H9 (cell line): ENCODE data around the gene ZNF200. TPM values are rescaled to one million over a fixed set of nuclear protein-coding genes. Genes with fewer than 3 reads are reported as not detected.
A peak's percentile ranks its signal among the peaks of the same experiment; 100 is the strongest.

Experiments used
- DNase-seq: peaks from one replicate; pipeline ENCODE4 v3.0.0-alpha.2; 2017
- H2AFZ ChIP-seq: one replicate; pipeline ENCODE4 v1.6.1; 2013; ENCODE audit warnings: mild to moderate bottlenecking, low read length, control low read depth, moderate library complexity
- H2AK5ac ChIP-seq: 2 replicates; pipeline ENCODE4 v1.6.1; 2013; ENCODE audit warnings: low read length, control low read depth, mixed read lengths; ENCODE audit not compliant: insufficient read length
- H2BK120ac ChIP-seq: one replicate; pipeline ENCODE4 v1.6.1; 2013; ENCODE audit warnings: low read depth, mild to moderate bottlenecking, low read length, control low read depth, inconsistent platforms; ENCODE audit not compliant: poor library complexity, severe bottlenecking
- H2BK12ac ChIP-seq: 2 replicates; pipeline ENCODE4 v1.6.1; 2013; ENCODE audit warnings: low read length, control low read depth, mixed read lengths, low read depth; ENCODE audit not compliant: insufficient read length
- H2BK15ac ChIP-seq: 2 replicates; pipeline ENCODE4 v1.6.1; 2013; ENCODE audit warnings: low read depth, low read length, control low read depth
- H2BK20ac ChIP-seq: one replicate; pipeline ENCODE4 v1.6.1; 2013; ENCODE audit warnings: low read depth, mild to moderate bottlenecking, low read length, control low read depth, inconsistent platforms; ENCODE audit not compliant: poor library complexity, severe bottlenecking
- H2BK5ac ChIP-seq: 2 replicates; pipeline ENCODE4 v1.6.1; 2013; ENCODE audit warnings: low read length, control low read depth, mixed read lengths; ENCODE audit not compliant: insufficient read length
- H3K14ac ChIP-seq: 2 replicates; pipeline ENCODE4 v1.6.1; 2013; ENCODE audit warnings: low read length, control low read depth; ENCODE audit not compliant: insufficient read depth
- H3K18ac ChIP-seq: 2 replicates; pipeline ENCODE4 v1.6.1; 2013; ENCODE audit warnings: low read depth, mild to moderate bottlenecking, mixed read lengths, low read length, control low read depth; ENCODE audit not compliant: insufficient read length
- H3K23ac ChIP-seq: 2 replicates; pipeline ENCODE4 v1.6.1; 2013; ENCODE audit warnings: low read length, control low read depth, mixed read lengths, low read depth; ENCODE audit not compliant: insufficient read length
- H3K23me2 ChIP-seq: 2 replicates; pipeline ENCODE4 v1.6.1; 2013; ENCODE audit warnings: low read depth, mild to moderate bottlenecking, mixed read lengths, low read length, control low read depth; ENCODE audit not compliant: insufficient read length, poor library complexity, severe bottlenecking
- H3K27ac ChIP-seq: 2 replicates; pipeline ENCODE4 v1.5.1; 2013; ENCODE audit warnings: low read length, control low read depth, mixed read lengths, low read depth; ENCODE audit not compliant: insufficient read length
- H3K27me3 ChIP-seq: 2 replicates; pipeline ENCODE4 v1.6.1; 2013; ENCODE audit warnings: low read length, control low read depth, inconsistent platforms; ENCODE audit not compliant: insufficient read depth
- H3K4ac ChIP-seq: 2 replicates; pipeline ENCODE4 v1.6.1; 2013; ENCODE audit warnings: low read depth, mild to moderate bottlenecking, control low read depth, inconsistent platforms, low read length, moderate library complexity
- H3K4me1 ChIP-seq: 2 replicates; pipeline ENCODE4 v1.6.1; 2013; ENCODE audit warnings: low read length, control low read depth, inconsistent platforms; ENCODE audit not compliant: insufficient read depth
- H3K4me2 ChIP-seq: 2 replicates; pipeline ENCODE4 v1.6.1; 2013; ENCODE audit warnings: low read length, control low read depth, mixed read lengths; ENCODE audit not compliant: insufficient read length, insufficient read depth
- H3K56ac ChIP-seq: 2 replicates; pipeline ENCODE4 v1.6.1; 2013; ENCODE audit warnings: low read depth, mild to moderate bottlenecking, mixed read lengths, low read length, control low read depth; ENCODE audit not compliant: insufficient read length
- H3K79me1 ChIP-seq: 2 replicates; pipeline ENCODE4 v1.6.1; 2013; ENCODE audit warnings: low read depth, mild to moderate bottlenecking, moderate library complexity, low read length, control low read depth, inconsistent platforms; ENCODE audit not compliant: insufficient read depth, poor library complexity, severe bottlenecking
- H3K79me2 ChIP-seq: 2 replicates; pipeline ENCODE4 v1.6.1; 2013; ENCODE audit warnings: low read length, control low read depth, inconsistent platforms; ENCODE audit not compliant: insufficient read depth
- H3K9ac ChIP-seq: 2 replicates; pipeline ENCODE4 v1.6.1; 2013; ENCODE audit warnings: low read length, control low read depth, mixed read lengths; ENCODE audit not compliant: insufficient read length; ENCODE audit errors: extremely low read depth
- H3K9me3 ChIP-seq: one replicate; pipeline ENCODE4 v1.6.1; 2013; ENCODE audit warnings: low read depth, low read length, inconsistent platforms; ENCODE audit not compliant: control insufficient read depth
- H3T11ph ChIP-seq: one replicate; pipeline ENCODE4 v1.6.1; 2013; ENCODE audit warnings: mild to moderate bottlenecking, low read length, control low read depth, inconsistent platforms
- H4K20me1 ChIP-seq: one replicate; pipeline ENCODE4 v1.6.1; 2013; ENCODE audit not compliant: control insufficient read depth, insufficient read length, insufficient read depth
- H4K5ac ChIP-seq: 2 replicates; pipeline ENCODE4 v1.6.1; 2013; ENCODE audit warnings: low read depth, mild to moderate bottlenecking, mixed read lengths, low read length, control low read depth; ENCODE audit not compliant: insufficient read length
- H4K8ac ChIP-seq: replicated peaks from 2 replicates; pipeline ENCODE4 v1.6.1; 2013; ENCODE audit warnings: low read length, control low read depth, mixed read lengths, low read depth; ENCODE audit not compliant: insufficient read length
- H4K91ac ChIP-seq: 2 replicates; pipeline ENCODE4 v1.6.1; 2013; ENCODE audit warnings: low read depth, mild to moderate bottlenecking, moderate library complexity, mixed read lengths, low read length, control low read depth; ENCODE audit not compliant: insufficient read length
- H3K27ac Mint-ChIP-seq, 3 experiments: 2 replicates in 2 of 3; 3 replicates in 1 of 3; pipeline ENCODE4 v1.8.0; 2020 to 2021; ENCODE audit warnings: mixed read lengths in 3 of 3, mild to moderate bottlenecking in 1 of 3, moderate library complexity in 1 of 3
- H3K27me3 Mint-ChIP-seq: 2 replicates; pipeline ENCODE4 v1.8.0; 2021; ENCODE audit warnings: low read depth, mild to moderate bottlenecking, moderate library complexity, mixed read lengths
- H3K36me3 Mint-ChIP-seq, 3 experiments: 2 replicates in 2 of 3; 3 replicates in 1 of 3; pipeline ENCODE4 v1.8.0; 2020 to 2021; ENCODE audit warnings: low read depth in 3 of 3, mixed read lengths in 3 of 3; ENCODE audit not compliant: insufficient read depth in 1 of 3
- H3K4me1 Mint-ChIP-seq, 2 experiments: 2 replicates each; pipeline ENCODE4 v1.8.0; 2020; ENCODE audit warnings: mixed read lengths in 2 of 2
- H3K4me3 Mint-ChIP-seq, 2 experiments: 2 replicates in 1 of 2; 3 replicates in 1 of 2; pipeline ENCODE4 v1.8.0; 2020 to 2021; ENCODE audit warnings: mild to moderate bottlenecking in 2 of 2, mixed read lengths in 2 of 2, moderate library complexity in 1 of 2
- H3K9me3 Mint-ChIP-seq, 2 experiments: 2 replicates in 1 of 2; 3 replicates in 1 of 2; pipeline ENCODE4 v1.8.0; 2020; ENCODE audit warnings: mild to moderate bottlenecking in 2 of 2, mixed read lengths in 2 of 2, moderate library complexity in 1 of 2
- CTCF ChIP-seq: fragments of 200-600 bp; sonication (generic); conservative IDR thresholded peaks from 3 replicates; pipeline ENCODE4 v1.8.0; 2021; ENCODE audit warnings: antibody characterized with exemption, mild to moderate bottlenecking
- WGBS: extraction: QIAGEN DNeasy Blood & Tissue Kit; methylation state at CpG from one replicate; pipeline ENCODE4 v1.1.7; 2013; ENCODE audit warnings: missing lambda C conversion rate, low lambda C conversion rate, mixed read lengths; ENCODE audit not compliant: insufficient read length; ENCODE audit errors: extremely low coverage; 5-methylcytosine and 5-hydroxymethylcytosine counted together
- total RNA-seq: library from RNA; stranded (reverse); gene quantifications from 2 replicates; pipeline ENCODE4 v1.2.1, GENCODE V29; 2021

The ZNF200 gene
- total RNA-seq, 1 experiment from 2014 or later = 14.9 TPM

GRCh38 chr16:3282730-3283542, 48.0 kb upstream of the ZNF200 start, which contains the start of gene ZNF263:
TSS of gene ZNF263 (plus strand) at chr16:3283491. CDS start at chr16:3283819, 328 bp downstream.
- peak within 1 kb of the TSS; percentile 62 for H2BK120ac ChIP-seq
- peaks cover 12% of the 10 kb centered on the region for H3K79me1 ChIP-seq
- DNase-seq = peak; percentile 96
- H3K4me2 ChIP-seq = peak within 1 kb of the TSS; percentile 85
- H2BK20ac ChIP-seq = no peak within 1 kb of the TSS
- H4K5ac ChIP-seq = no peak within 1 kb of the TSS
- peaks cover 18 to 24% of the 10 kb centered on the region in 2 experiments for H3K4me1 Mint-ChIP-seq
- peak within 1 kb of the TSS; percentile 96 for H3K18ac ChIP-seq
- H4K91ac ChIP-seq = no peak within 1 kb of the TSS
- H3K56ac ChIP-seq = no peak within 1 kb of the TSS
- H2AK5ac ChIP-seq = no peak within 1 kb of the TSS
- H3K23ac ChIP-seq = no peak within 1 kb of the TSS
- H2BK15ac ChIP-seq = no peak within 1 kb of the TSS
- H4K20me1 ChIP-seq = peaks cover 5% of the 10 kb centered on the region
- H3K27me3 ChIP-seq = no peaks in the 10 kb centered on the region
- H3K9ac ChIP-seq = peak within 1 kb of the TSS; percentile 82
- H4K8ac ChIP-seq = no peak within 1 kb of the TSS
- H2BK5ac ChIP-seq = peak within 1 kb of the TSS; percentile 33
- H3K4me1 ChIP-seq = no peaks in the 10 kb centered on the region
- peaks cover 38 to 42% (median 41%) of the 10 kb centered on the region in 3 experiments for H3K36me3 Mint-ChIP-seq
- H3K27ac ChIP-seq = peak within 1 kb of the TSS; percentile 69
- peaks cover 11% of the 10 kb centered on the region for H3K23me2 ChIP-seq
- no peak within 1 kb of the TSS for H2BK12ac ChIP-seq
- H3K4ac ChIP-seq = peak within 1 kb of the TSS; percentile 26; the same call in 1 of the 2 replicates
- WGBS = no CpG with 5 or more reads among the region's 72 CpGs
- H3K4me3 Mint-ChIP-seq = peak within 1 kb of the TSS; percentile 96 to 98
- peaks cover 14% of the 10 kb centered on the region for H3K9me3 ChIP-seq
- H3T11ph ChIP-seq = peak within 1 kb of the TSS; percentile 4
- H3K27me3 Mint-ChIP-seq = peaks cover 5% of the 10 kb centered on the region
- peaks cover 24 to 35% of the 10 kb centered on the region in 2 experiments for H3K9me3 Mint-ChIP-seq
- peak within 1 kb of the TSS; percentile 93 for H3K14ac ChIP-seq
- no peak within 1 kb of the TSS for H2AFZ ChIP-seq
- H3K27ac Mint-ChIP-seq = peak within 1 kb of the TSS; percentile 99
- TF ChIP-seq CTCF = no peak
- H3K79me2 ChIP-seq = peaks cover 29% of the 10 kb centered on the region
